ENCODE data around the gene SNX5. TPM values are rescaled to one million over a fixed set of nuclear protein-coding genes. Genes with fewer than 3 reads are reported as not detected.

SNX5 gene
- total RNA-seq, 2 experiments from 2014 or later = 58.3 to 60.3 TPM

DNA sequence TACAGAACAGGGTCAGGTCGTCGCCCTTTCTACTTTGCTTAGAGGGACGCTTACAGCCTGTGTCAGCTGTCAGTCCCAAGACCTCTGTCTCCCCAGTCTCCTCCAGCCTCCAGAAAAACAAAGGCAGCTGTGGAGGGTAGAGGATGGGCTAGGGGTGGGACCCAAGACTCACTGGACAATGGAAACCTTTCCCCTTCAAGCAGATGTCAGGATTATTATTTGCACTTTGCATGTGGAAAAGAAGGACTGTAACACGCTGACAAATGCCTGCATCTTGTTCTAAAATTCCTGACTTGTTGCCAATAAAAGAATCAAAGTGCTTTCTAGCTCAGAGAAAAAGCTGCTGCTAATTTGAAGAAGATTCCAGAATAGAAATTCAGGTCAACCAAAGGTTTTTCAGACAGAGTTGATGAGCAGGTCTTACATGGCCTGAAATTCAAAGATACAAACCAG is 58.7 kb downstream of the SNX5 start:
- no peaks in the 10 kb centered on the region for H3K9me3 Mint-ChIP-seq
- no peaks in the 10 kb centered on the region for H3K36me3 Mint-ChIP-seq (ENCODE audit: low read depth)
- no peak for DNase-seq
- no peak for ATAC-seq (ENCODE audit: poor library complexity)
- peaks cover 0 to 3% of the 10 kb centered on the region in 2 experiments for H3K9me3 ChIP-seq (ENCODE audit: control insufficient read depth in 1 of 2, insufficient read depth in 1 of 2, low read length in 2 of 2)
- intact Hi-C loops (cut with DNase I, micrococcal nuclease) = no loop called here
- H3K4me3 ChIP-seq (ENCODE audit: low read length) = no peak overlapping the region
- peaks cover 4 to 9% of the 10 kb centered on the region in 2 experiments for H3K27me3 ChIP-seq (ENCODE audit: control insufficient read depth in 1 of 2, insufficient read depth in 2 of 2, low read length in 2 of 2)
- no peak overlapping the region for H3K4me3 Mint-ChIP-seq
- TF ChIP-seq, protein P1, sequence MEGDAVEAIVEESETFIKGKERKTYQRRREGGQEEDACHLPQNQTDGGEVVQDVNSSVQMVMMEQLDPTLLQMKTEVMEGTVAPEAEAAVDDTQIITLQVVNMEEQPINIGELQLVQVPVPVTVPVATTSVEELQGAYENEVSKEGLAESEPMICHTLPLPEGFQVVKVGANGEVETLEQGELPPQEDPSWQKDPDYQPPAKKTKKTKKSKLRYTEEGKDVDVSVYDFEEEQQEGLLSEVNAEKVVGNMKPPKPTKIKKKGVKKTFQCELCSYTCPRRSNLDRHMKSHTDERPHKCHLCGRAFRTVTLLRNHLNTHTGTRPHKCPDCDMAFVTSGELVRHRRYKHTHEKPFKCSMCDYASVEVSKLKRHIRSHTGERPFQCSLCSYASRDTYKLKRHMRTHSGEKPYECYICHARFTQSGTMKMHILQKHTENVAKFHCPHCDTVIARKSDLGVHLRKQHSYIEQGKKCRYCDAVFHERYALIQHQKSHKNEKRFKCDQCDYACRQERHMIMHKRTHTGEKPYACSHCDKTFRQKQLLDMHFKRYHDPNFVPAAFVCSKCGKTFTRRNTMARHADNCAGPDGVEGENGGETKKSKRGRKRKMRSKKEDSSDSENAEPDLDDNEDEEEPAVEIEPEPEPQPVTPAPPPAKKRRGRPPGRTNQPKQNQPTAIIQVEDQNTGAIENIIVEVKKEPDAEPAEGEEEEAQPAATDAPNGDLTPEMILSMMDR (IDR thresholded peaks at IDR 0.05) = no peak
- ChIA-PET POLR2A (no interaction called here), CTCF (no interaction called here)
- no peaks in the 10 kb centered on the region for H3K4me1 Mint-ChIP-seq (ENCODE audit: low read depth)
- no peaks in the 10 kb centered on the region for H3K4me1 ChIP-seq (ENCODE audit: insufficient read depth, low read length)
- peaks cover 23% of the 10 kb centered on the region for H3K27me3 Mint-ChIP-seq
- H3K36me3 ChIP-seq (ENCODE audit: insufficient read depth, low read length) = no peaks in the 10 kb centered on the region
- no peak overlapping the region for H3K27ac Mint-ChIP-seq
- no peak overlapping the region for H3K27ac ChIP-seq (ENCODE audit: low read depth in 1 of 2, low read length in 2 of 2)

- peaks cover 0 to 4% of the 10 kb centered on the region in 2 experiments for H3K27me3 ChIP-seq (ENCODE audit: control insufficient read depth in 1 of 2, insufficient read depth in 2 of 2, low read length in 2 of 2)
- no peaks in the 10 kb centered on the region for H3K36me3 ChIP-seq (ENCODE audit: insufficient read depth, low read length)
- Mint-ChIP-seq H3K9me3 (no peaks in the 10 kb centered on the region), H3K4me3 (no peak overlapping the region), H3K27ac (no peak overlapping the region), H3K36me3 (ENCODE audit: low read depth) (no peaks in the 10 kb centered on the region), H3K4me1 (ENCODE audit: low read depth) (no peaks in the 10 kb centered on the region), H3K27me3 (no peaks in the 10 kb centered on the region)
- H3K9me3 ChIP-seq (ENCODE audit: control insufficient read depth in 1 of 2, insufficient read depth in 1 of 2, low read length in 2 of 2) = peaks cover 0 to 3% of the 10 kb centered on the region in 2 experiments
- H3K4me3 ChIP-seq (ENCODE audit: low read length) = no peak overlapping the region
- intact Hi-C loops (cut with DNase I, micrococcal nuclease) = no loop called here
- DNase-seq (no peak), ATAC-seq (ENCODE audit: poor library complexity) (no peak)
- TF ChIP-seq, protein P1 (IDR thresholded peaks at IDR 0.05) = no peak
- no peak overlapping the region for H3K27ac ChIP-seq (ENCODE audit: low read depth in 1 of 2, low read length in 2 of 2)
- ChIA-PET POLR2A (no interaction called here), CTCF (no interaction called here)
- H3K4me1 ChIP-seq (ENCODE audit: insufficient read depth, low read length) = no peaks in the 10 kb centered on the region
Measured at GRCh38 chr20:17905544-17905943, 63.0 kb downstream of the SNX5 start.

GRCh38 chr20:17904027-17904426 is 64.6 kb downstream of the SNX5 start:
- no peaks in the 10 kb centered on the region for H3K36me3 Mint-ChIP-seq (ENCODE audit: low read depth)
- no peaks in the 10 kb centered on the region for H3K36me3 ChIP-seq (ENCODE audit: insufficient read depth, low read length)
- no peaks in the 10 kb centered on the region for H3K4me1 Mint-ChIP-seq (ENCODE audit: low read depth)
- H3K4me3 ChIP-seq (ENCODE audit: low read length) = no peak overlapping the region
- ATAC-seq (ENCODE audit: poor library complexity) = no peak
- H3K27ac ChIP-seq (ENCODE audit: low read depth in 1 of 2, low read length in 2 of 2) = no peak overlapping the region
- DNase-seq = peak in 1 of 14 experiments; percentile 46
- TF ChIP-seq, protein P1 (IDR thresholded peaks at IDR 0.05) = no peak
- H3K9me3 ChIP-seq (ENCODE audit: control insufficient read depth in 1 of 2, insufficient read depth in 1 of 2, low read length in 2 of 2) = peaks cover 0 to 3% of the 10 kb centered on the region in 2 experiments
- H3K4me1 ChIP-seq (ENCODE audit: insufficient read depth, low read length) = no peaks in the 10 kb centered on the region
- H3K27me3 ChIP-seq (ENCODE audit: control insufficient read depth in 1 of 2, insufficient read depth in 2 of 2, low read length in 2 of 2) = peaks cover 0 to 4% of the 10 kb centered on the region in 2 experiments
- no peaks in the 10 kb centered on the region for H3K9me3 Mint-ChIP-seq
- POLR2A ChIA-PET = no interaction called here
- H3K27me3 Mint-ChIP-seq = no peaks in the 10 kb centered on the region
- intact Hi-C loops (cut with DNase I, micrococcal nuclease) = no loop called here
- H3K27ac Mint-ChIP-seq = no peak overlapping the region
- H3K4me3 Mint-ChIP-seq = no peak overlapping the region
- CTCF ChIA-PET = no interaction called here
